ENCODE results near the gene MPI.
"Not testable (repeated sequence)": the region's sequence is repeated elsewhere in the genome, so short reads cannot be mapped to it uniquely, and the experiment has no call there.

- peak; percentile 27 for TF ChIP-seq CTCF (IDR thresholded peaks at IDR 0.05)
- not testable (repeated sequence) for TF ChIP-seq EZH2, EZH2phosphoT487 (IDR thresholded peaks at IDR 0.05)
Measured at GRCh38 chr15:74935193-74935592, 45.4 kb downstream of the MPI start.
